HG03575 (cell line): ENCODE results near the gene DNAJB1.

Experiments used
- ATAC-seq: cut with Tn5 transposase; IDR thresholded peaks from one replicate; pipeline ENCODE4 v1.9.1; 2021; ENCODE audit not compliant: unreplicated experiment, insufficient number of reproducible peaks, low FRiP score; ENCODE audit errors: extremely low read depth

The DNAJB1 gene

GRCh38 chr19:14528419-14529253, 10.4 kb upstream of the DNAJB1 start:
- ATAC-seq: no peak

GRCh38 chr19:14526423-14526822, 8.2 kb upstream of the DNAJB1 start:
- ATAC-seq: no peak

GRCh38 chr19:14525729-14526128, 7.5 kb upstream of the DNAJB1 start:
- ATAC-seq: no peak

GRCh38 chr19:14520543-14520942, 2.3 kb upstream of the DNAJB1 start:
- no peak for ATAC-seq

- ATAC-seq: no peak
Observed at GRCh38 chr19:14519860-14520407, 1.7 kb upstream of the DNAJB1 start.

- no peak for ATAC-seq
Observed at GRCh38 chr19:14519245-14519859, 1.2 kb upstream of the DNAJB1 start.

- ATAC-seq: no peak
Observed at GRCh38 chr19:14517446-14517839, 754 bp downstream of the DNAJB1 start.

- ATAC-seq: no peak
Observed at GRCh38 chr19:14516746-14517438, 1.3 kb downstream of the DNAJB1 start.

- ATAC-seq: no peak
Observed at GRCh38 chr19:14516048-14516534, 2.1 kb downstream of the DNAJB1 start.

- ATAC-seq: no peak
Observed at GRCh38 chr19:14515501-14516047, 2.6 kb downstream of the DNAJB1 start.

GRCh38 chr19:14514215-14514863, 3.9 kb downstream of the DNAJB1 start:
- no peak for ATAC-seq

GRCh38 chr19:14512406-14512961, 5.7 kb downstream of the DNAJB1 start:
- no peak for ATAC-seq

- ATAC-seq: no peak
Observed at GRCh38 chr19:14511229-14511593, 7.0 kb downstream of the DNAJB1 start.

GRCh38 chr19:14510311-14511228, 7.6 kb downstream of the DNAJB1 start:
- no peak for ATAC-seq

GRCh38 chr19:14507704-14508542, 10.3 kb downstream of the DNAJB1 start:
- no peak for ATAC-seq

GRCh38 chr19:14505488-14506239, 12.5 kb downstream of the DNAJB1 start:
- ATAC-seq: no peak
